ELF-1 (cell line): ENCODE results near the gene PGF.
"Not testable (repeated sequence)": the region's sequence is repeated elsewhere in the genome, so short reads cannot be mapped to it uniquely, and the experiment has no call there.

Experiments
- DNase-seq: peaks from one replicate; pipeline ENCODE4 v3.0.0-alpha.2; 2016; ENCODE audit warnings: low read depth, low spot score

PGF gene

GRCh38 chr14:74955229-74956026 is at the start of gene PGF:
Gene PGF, minus strand, starts transcription at chr14:74955597. Its CDS starts 355 bp downstream, at chr14:74955242.
- peak; percentile 82 for DNase-seq

DNA sequence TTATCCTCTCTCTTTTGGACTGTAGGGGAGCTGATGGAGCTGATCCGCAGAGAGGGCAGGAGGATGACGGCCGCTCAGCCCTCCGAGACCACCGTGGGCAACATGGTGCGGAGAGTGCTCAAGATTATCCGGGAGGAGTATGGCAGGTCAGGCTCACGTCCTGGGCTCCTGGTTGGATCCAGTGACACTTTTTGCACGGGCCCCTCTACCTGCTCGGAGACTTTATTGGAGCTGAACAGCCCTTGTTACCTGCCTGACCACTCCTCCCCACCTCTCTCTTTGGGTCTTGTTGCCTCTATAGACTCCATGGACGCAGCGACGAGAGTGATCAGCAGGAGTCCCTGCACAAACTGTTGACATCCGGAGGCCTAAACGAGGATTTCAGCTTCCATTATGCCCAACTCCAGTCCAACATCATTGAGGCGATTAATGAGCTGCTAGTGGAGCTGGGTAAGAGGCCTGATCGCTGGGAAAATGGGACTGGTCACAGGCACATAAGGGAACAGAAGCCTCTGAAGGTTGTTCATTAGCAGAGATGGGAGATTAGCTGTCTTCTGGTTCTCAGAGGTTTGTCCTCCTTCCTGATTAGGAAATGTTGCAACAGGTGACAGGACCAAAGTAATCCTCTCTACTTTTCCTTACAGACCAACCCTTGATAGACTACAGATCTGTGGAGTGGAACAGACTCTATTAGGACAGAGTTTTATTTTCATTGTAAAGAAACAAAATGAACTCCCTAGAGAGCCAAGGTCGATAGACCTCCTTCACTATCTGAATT is 48.0 kb upstream of the PGF start:
- no peak for DNase-seq

DNA sequence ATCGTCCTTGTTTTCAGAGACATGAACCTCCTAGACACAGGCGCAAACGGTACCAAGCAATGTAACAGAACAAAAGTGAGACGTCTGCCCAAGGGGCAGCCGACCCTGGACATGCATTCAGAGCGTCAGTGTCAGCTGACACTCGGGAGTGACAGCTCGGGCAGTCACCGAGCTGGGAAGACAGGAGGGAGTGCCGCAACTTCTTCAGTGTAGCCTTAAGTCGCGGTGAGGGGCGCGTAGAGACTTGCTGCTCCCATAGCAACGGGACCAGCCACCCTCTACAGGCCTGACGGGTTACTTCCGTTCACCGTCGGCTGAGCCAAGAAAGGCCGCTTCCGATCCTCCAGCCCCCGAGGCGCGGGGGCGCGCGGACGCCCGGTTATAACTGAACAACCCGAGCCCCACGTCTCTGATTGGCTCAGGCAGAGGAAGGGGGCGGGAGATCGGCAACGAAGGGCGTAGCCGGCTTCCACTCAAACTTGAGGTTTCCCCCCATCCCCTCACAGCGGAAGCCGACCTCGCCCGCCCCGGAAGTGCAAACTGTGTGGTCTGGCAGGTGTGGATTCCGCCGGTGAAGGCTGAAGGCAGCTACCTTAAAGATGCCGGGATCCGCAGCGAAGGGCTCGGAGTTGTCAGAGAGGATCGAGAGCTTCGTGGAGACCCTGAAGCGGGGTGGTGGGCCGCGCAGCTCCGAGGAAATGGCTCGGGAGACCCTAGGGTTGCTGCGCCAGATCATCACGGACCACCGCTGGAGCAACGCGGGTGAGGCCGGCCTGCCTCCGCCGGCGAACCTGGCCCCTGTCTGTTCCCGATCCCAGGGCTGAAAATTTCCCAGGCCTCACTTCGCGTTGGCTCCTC is 47.2 kb upstream of the PGF start, which contains the start of gene EIF2B2:
EIF2B2 (plus strand) TSS at position 530 of the 858 bp plus-strand sequence; CDS start at position 600, 70 bp downstream.
- peak; percentile 100 for DNase-seq

DNA sequence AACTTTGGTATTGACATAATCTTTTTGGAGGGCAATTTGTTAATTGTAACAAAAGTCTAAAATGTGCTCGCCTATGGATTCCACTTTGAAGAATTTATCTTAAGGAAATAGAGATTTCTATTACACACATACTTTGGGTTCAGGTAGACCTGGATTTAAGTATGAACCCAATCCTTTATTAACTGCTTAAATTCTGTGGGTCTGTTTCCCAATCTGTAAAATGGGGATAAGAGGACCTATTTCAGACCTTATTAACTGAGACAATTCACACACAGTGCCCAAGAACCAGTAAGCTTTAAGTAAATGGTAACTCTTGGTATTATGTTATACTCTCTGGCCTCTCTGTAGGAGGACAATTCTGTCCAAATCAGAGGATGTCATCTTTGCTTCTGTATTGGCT is 46.5 kb upstream of the PGF start:
- no peak for DNase-seq

GRCh38 chr14:75001261-75001660 is 45.9 kb upstream of the PGF start:
- DNase-seq: no peak

DNA sequence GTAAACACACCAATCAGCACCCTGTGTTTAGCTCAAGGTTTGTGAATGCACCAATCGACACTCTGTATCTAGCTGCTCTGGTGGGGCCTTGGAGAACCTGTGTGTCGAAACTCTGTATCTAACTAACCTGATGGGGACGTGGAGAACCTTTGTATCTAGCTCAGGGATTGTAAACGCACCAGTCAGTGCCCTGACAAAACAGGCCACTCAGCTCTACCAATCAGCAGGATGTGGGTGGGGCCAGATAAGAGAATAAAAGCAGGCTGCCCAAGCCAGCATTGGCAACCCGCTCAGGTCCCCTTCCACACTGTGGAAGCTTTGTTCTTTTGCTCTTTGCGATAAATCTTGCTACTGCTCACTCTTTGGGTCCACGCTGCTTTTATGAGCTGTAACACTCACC is 40.4 kb upstream of the PGF start:
- not testable (repeated sequence) for DNase-seq

GRCh38 chr14:74994182-74994581 is 38.8 kb upstream of the PGF start:
- DNase-seq: not testable (repeated sequence)

- no peak for DNase-seq
These were observed 33.6 kb upstream of the PGF start for GRCh38 chr14:74988993-74989392.

DNA sequence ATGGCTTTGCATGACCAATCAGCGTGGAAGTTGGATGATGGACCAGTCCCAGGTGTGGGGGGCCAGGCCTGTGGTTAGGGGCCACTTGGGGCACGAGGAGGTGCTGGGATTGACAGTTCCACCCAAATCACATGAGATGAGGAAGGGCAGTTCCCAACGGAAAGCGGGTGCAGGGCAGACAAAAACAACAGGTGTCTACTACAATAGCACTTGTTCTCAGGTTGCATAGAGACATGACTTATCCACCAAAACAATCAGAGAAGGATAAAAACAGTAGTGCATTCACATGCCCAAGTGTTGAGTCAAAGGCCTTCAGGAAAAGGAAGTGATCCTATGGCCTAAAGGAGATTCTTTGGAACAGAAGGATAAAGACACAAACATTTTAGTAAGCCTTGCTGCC is 32.7 kb upstream of the PGF start:
- DNase-seq: no peak

GRCh38 chr14:74985806-74986205 is 30.4 kb upstream of the PGF start:
- DNase-seq: no peak

GRCh38 chr14:74985028-74985310 is 29.6 kb upstream of the PGF start:
- DNase-seq: no peak

- no peak for DNase-seq
These were observed 29.0 kb upstream of the PGF start for GRCh38 chr14:74984236-74985027.

GRCh38 chr14:74983343-74983742 is 27.9 kb upstream of the PGF start:
- no peak for DNase-seq

DNA sequence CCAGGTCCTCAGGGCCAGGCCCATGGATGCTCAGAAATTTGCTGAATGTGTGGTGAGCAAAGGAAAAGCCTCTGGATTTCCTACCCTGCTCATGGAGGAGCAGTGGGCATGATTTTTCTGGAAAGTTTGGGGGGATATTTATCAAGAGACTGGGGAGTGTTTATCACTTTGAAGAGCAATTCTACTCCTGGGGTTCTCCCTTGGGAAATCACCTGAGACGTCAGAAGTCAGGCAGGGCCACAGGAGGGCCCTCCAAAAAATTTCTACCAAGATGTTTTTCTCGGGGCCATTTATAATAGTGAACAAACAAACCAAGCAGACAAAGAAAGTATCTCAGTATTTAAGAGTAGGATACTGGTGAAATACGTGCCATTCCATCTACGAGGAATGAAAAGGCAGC is 27.3 kb upstream of the PGF start:
- DNase-seq: no peak

DNA sequence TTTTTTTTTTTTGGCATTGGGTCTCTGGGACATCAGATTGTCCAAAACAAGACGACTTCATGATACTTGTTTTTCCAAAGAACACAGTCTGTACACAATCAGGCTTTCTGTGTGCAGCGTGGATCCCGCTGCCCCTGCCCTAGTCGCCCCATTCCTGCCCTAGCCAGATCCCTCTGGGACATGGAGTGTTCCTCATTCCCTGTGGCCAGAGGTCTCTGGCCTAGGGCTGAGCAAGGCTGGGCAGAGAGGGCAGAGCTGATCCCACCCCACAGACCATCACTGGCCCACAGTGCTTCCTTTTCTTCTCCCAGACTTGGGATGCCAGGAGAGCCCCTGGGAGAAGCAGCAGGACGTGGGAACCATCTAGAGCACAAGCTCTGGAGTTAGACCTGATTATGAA is 26.4 kb upstream of the PGF start:
- DNase-seq: no peak

- no peak for DNase-seq
These were observed 26.0 kb upstream of the PGF start for GRCh38 chr14:74981462-74981782.

- DNase-seq: peak; percentile 78
These were observed 25.5 kb upstream of the PGF start for GRCh38 chr14:74980731-74981461.

DNA sequence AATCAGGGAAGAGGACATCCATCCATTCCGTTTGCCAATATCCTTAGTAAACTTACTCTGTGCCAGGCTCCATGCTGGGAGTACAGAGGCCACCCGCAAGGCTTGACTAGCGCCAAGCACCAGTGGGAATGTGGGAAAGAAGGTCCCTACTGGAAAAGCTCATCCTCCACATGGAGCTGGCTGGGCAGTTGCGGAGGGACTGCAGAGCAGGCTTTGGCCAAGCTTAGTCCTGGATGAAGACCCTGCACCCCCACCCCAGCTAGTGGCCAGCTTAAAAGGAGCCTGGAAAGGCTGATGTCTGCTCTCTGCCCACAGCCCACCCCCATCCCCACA is 25.0 kb upstream of the PGF start:
- DNase-seq: no peak

GRCh38 chr14:74979442-74980397 is 24.3 kb upstream of the PGF start:
- DNase-seq: peak; percentile 93

- DNase-seq: no peak
These were observed 23.6 kb upstream of the PGF start for GRCh38 chr14:74979029-74979428.
